CD14-positive monocyte (primary cell): Measurements from ENCODE around the gene LIMCH1. TPM values are rescaled to one million over a fixed set of nuclear protein-coding genes. Genes with fewer than 3 reads are reported as not detected.

Source experiments
- DNase-seq, 3 donors: peaks; one replicate each; pipeline ENCODE4 v3.0.0-alpha.2; 2011 to 2022
- H2AFZ ChIP-seq: 2 replicates; pipeline ENCODE4 v1.6.0; 2012; ENCODE audit warnings: mild to moderate bottlenecking, low read depth, low read length, inconsistent platforms; ENCODE audit not compliant: insufficient read depth, poor library complexity, severe bottlenecking
- H3K27ac ChIP-seq, 2 donors: 1 replicate in 1 of 2; 2 replicates in 1 of 2; pipeline ENCODE4 v1.5.1; 2012 to 2013; ENCODE audit warnings: low read length in 2 of 2, control low read depth in 1 of 2, inconsistent platforms in 1 of 2, low read depth in 1 of 2, mild to moderate bottlenecking in 1 of 2
- H3K27me3 ChIP-seq, 2 donors: one replicate each; pipeline versions ENCODE4 v1.6.0 to v1.6.1; 2011 to 2013; ENCODE audit warnings: low read length in 2 of 2; ENCODE audit not compliant: control insufficient read depth in 2 of 2, insufficient read depth in 2 of 2
- H3K36me3 ChIP-seq, 2 donors: replicated peaks in 1 of 2; 1 replicate in 1 of 2; 2 replicates in 1 of 2; pipeline versions ENCODE4 v1.5.1 to v1.6.1; 2012 to 2013; ENCODE audit warnings: low read length in 2 of 2, control low read depth in 1 of 2, inconsistent platforms in 1 of 2, mild to moderate bottlenecking in 1 of 2; ENCODE audit not compliant: insufficient read depth in 2 of 2, control insufficient read depth in 1 of 2
- H3K4me1 ChIP-seq, 2 donors: 1 replicate in 1 of 2; 2 replicates in 1 of 2; pipeline versions ENCODE4 v1.5.1 to v1.6.1; 2012 to 2013; ENCODE audit warnings: low read length in 2 of 2, control low read depth in 1 of 2, inconsistent platforms in 1 of 2, mild to moderate bottlenecking in 1 of 2, moderate library complexity in 1 of 2; ENCODE audit not compliant: insufficient read depth in 2 of 2, control insufficient read depth in 1 of 2
- H3K4me2 ChIP-seq: replicated peaks from 2 replicates; pipeline ENCODE3; 2012; ENCODE audit warnings: low read length, moderate library complexity, mild to moderate bottlenecking; ENCODE audit not compliant: poor library complexity, severe bottlenecking; ENCODE audit errors: extremely low read depth
- H3K4me3 ChIP-seq, 3 experiments: fragments of 200-600 bp in 1 of 3; sonication (generic) in 1 of 3; replicated peaks in 1 of 3; 1 replicate in 2 of 3; 2 replicates in 1 of 3; pipeline ENCODE4 v1.5.1; 2011 to 2013; ENCODE audit warnings: low read length in 3 of 3, mild to moderate bottlenecking in 3 of 3, control low read depth in 2 of 3, low read depth in 2 of 3, inconsistent platforms in 1 of 3, moderate library complexity in 1 of 3
- H3K79me2 ChIP-seq: 2 replicates; pipeline ENCODE4 v1.6.0; 2012; ENCODE audit warnings: mild to moderate bottlenecking, control low read depth, inconsistent platforms, low read length, moderate library complexity; ENCODE audit not compliant: insufficient read depth
- H3K9ac ChIP-seq: 2 replicates; pipeline ENCODE4 v1.6.0; 2017; ENCODE audit warnings: low read length, mild to moderate bottlenecking; ENCODE audit not compliant: insufficient read depth, poor library complexity, severe bottlenecking
- H3K9me3 ChIP-seq, 2 donors: replicated peaks in 1 of 2; 1 replicate in 1 of 2; 2 replicates in 1 of 2; pipeline versions ENCODE4 v1.5.1 to v1.6.1; 2012 to 2013; ENCODE audit warnings: low read length in 2 of 2, control low read depth in 1 of 2; ENCODE audit not compliant: control insufficient read depth in 1 of 2, insufficient read depth in 1 of 2
- H4K20me1 ChIP-seq: 2 replicates; pipeline ENCODE4 v1.6.0; 2012; ENCODE audit warnings: mild to moderate bottlenecking, low read length, control low read depth, moderate library complexity; ENCODE audit not compliant: insufficient read depth
- H3K27ac Mint-ChIP-seq, 7 donors: one replicate each; pipeline ENCODE4 v1.8.0; 2020; ENCODE audit warnings: mild to moderate bottlenecking in 7 of 7, mixed read lengths in 7 of 7, moderate library complexity in 6 of 7, inconsistent platforms in 2 of 7
- H3K27me3 Mint-ChIP-seq, 3 donors: one replicate each; pipeline ENCODE4 v1.8.0; 2021 to 2022; ENCODE audit warnings: low read depth in 3 of 3, mild to moderate bottlenecking in 3 of 3, mixed read lengths in 3 of 3, moderate library complexity in 3 of 3, inconsistent platforms in 1 of 3
- H3K36me3 Mint-ChIP-seq, 2 donors: one replicate each; pipeline ENCODE4 v1.8.0; 2020; ENCODE audit warnings: mixed read lengths in 2 of 2, inconsistent platforms in 1 of 2, mild to moderate bottlenecking in 1 of 2
- H3K4me1 Mint-ChIP-seq: one replicate; pipeline ENCODE4 v1.8.0; 2020; ENCODE audit warnings: mild to moderate bottlenecking, mixed read lengths
- H3K4me3 Mint-ChIP-seq, 2 donors: one replicate each; pipeline ENCODE4 v1.8.0; 2020; ENCODE audit warnings: mild to moderate bottlenecking in 2 of 2, mixed read lengths in 2 of 2, moderate library complexity in 1 of 2
- H3K9me3 Mint-ChIP-seq, 7 donors: one replicate each; pipeline ENCODE4 v1.8.0; 2020 to 2022; ENCODE audit warnings: mixed read lengths in 7 of 7, mild to moderate bottlenecking in 6 of 7, moderate library complexity in 6 of 7, inconsistent platforms in 2 of 7
- CTCF ChIP-seq: fragments of 200-600 bp; IDR thresholded peaks from one replicate; pipeline ENCODE4 v1.8.0; 2022; ENCODE audit warnings: antibody characterized with exemption, mild to moderate bottlenecking
- WGBS: methylation state at CpG from one replicate; pipeline ENCODE4 v1.1.5; 2013; ENCODE audit warnings: missing lambda C conversion rate; ENCODE audit not compliant: insufficient coverage; 5-methylcytosine and 5-hydroxymethylcytosine counted together
- intact Hi-C, 2 donors: fragments of 100-400 bp; cut with micrococcal nuclease; formaldehyde crosslinking; loops; one replicate each; pipeline versions ENCODE4 v1.15.0 to v1.15.1; 2023
- polyA plus RNA-seq, 3 donors: library from polyadenylated mRNA; depleted of rRNA in 1 of 3; unstranded in 2 of 3; stranded (reverse) in 1 of 3; fragments of 300-500 nt in 2 of 3; fragments of >200 nt in 1 of 3; fragmentation: Illumina TruSeq in 2 of 3; gene quantifications; 1 replicate in 2 of 3; 2 replicates in 1 of 3; pipeline ENCODE4 v1.2.3, GENCODE V29; 2012 to 2021

The LIMCH1 gene
- polyA plus RNA-seq, 3 donors, result 0.25 to 0.64 (median 0.32) TPM

- H3K79me2 ChIP-seq, result no peaks in the 10 kb centered on the region
- no peak overlapping the region for H3K4me3 ChIP-seq
- Mint-ChIP-seq H3K27me3 (peaks cover 0 to 3% (median 1%) of the 10 kb centered on the region in 3 donors), H3K27ac (no peak overlapping the region), H3K9me3 (peaks cover 0 to 3% (median 0%) of the 10 kb centered on the region in 7 donors), H3K36me3 (no peaks in the 10 kb centered on the region), H3K4me1 (no peaks in the 10 kb centered on the region), H3K4me3 (no peak overlapping the region)
- H3K27ac ChIP-seq, result no peak overlapping the region
- no peaks in the 10 kb centered on the region for H3K36me3 ChIP-seq
- no peaks in the 10 kb centered on the region for H3K4me1 ChIP-seq
- TF ChIP-seq CTCF, result no peak
- intact Hi-C loops, result no loop called here
- no peak overlapping the region for H3K9ac ChIP-seq
- H4K20me1 ChIP-seq, result no peaks in the 10 kb centered on the region
- WGBS, result no CpG with 5 or more reads among the region's 2 CpGs
- H2AFZ ChIP-seq, result no peak overlapping the region
- H3K4me2 ChIP-seq, result no peak overlapping the region
- H3K27me3 ChIP-seq, result no peaks in the 10 kb centered on the region
- H3K9me3 ChIP-seq, result no peaks in the 10 kb centered on the region
- no peak for DNase-seq
These were observed 84.8 kb downstream of the LIMCH1 start for GRCh38 chr4:41622787-41623186.

GRCh38 chr4:41624765-41625164 is 86.8 kb downstream of the LIMCH1 start:
- H3K4me2 ChIP-seq, result no peak overlapping the region
- H3K4me3 Mint-ChIP-seq, result no peak overlapping the region
- no peaks in the 10 kb centered on the region for H3K36me3 ChIP-seq
- no peaks in the 10 kb centered on the region for H4K20me1 ChIP-seq
- DNase-seq, result no peak
- no peak for TF ChIP-seq CTCF
- no peaks in the 10 kb centered on the region for H3K27me3 ChIP-seq
- peaks cover 0 to 3% (median 1%) of the 10 kb centered on the region in 3 donors for H3K27me3 Mint-ChIP-seq
- H3K79me2 ChIP-seq, result no peaks in the 10 kb centered on the region
- no peaks in the 10 kb centered on the region for H3K36me3 Mint-ChIP-seq
- H3K4me3 ChIP-seq, result no peak overlapping the region
- intact Hi-C loops, result no loop called here
- peaks cover 0 to 4% (median 0%) of the 10 kb centered on the region in 7 donors for H3K9me3 Mint-ChIP-seq
- H3K9ac ChIP-seq, result no peak overlapping the region
- no peak overlapping the region for H3K27ac Mint-ChIP-seq
- no peak overlapping the region for H3K27ac ChIP-seq
- no peaks in the 10 kb centered on the region for H3K9me3 ChIP-seq
- H3K4me1 Mint-ChIP-seq, result no peaks in the 10 kb centered on the region
- H3K4me1 ChIP-seq, result no peaks in the 10 kb centered on the region
- H2AFZ ChIP-seq, result no peak overlapping the region
- WGBS, result 95% methylated on average over 3 of the region's 3 CpGs
